ENCODE results near the gene TMEM132C. TPM values are rescaled to one million over a fixed set of nuclear protein-coding genes. Genes with fewer than 3 reads are reported as not detected.

TMEM132C gene
- polyA plus RNA-seq, 1 of the 3 experiments (the other 2 are of a cell fraction), result not detected

- DNase-seq, result no peak
- CTCF ChIA-PET, result interaction anchor here (1.1 kb wide), 1 partner anchor 38 kb away, joined by 3 read pairs; no protein-coding TSS in a partner anchor
- no peaks in the 10 kb centered on the region for H3K36me3 ChIP-seq (replicated peaks in 1 of 2; ENCODE audit: control insufficient read depth in 1 of 2, insufficient read depth in 2 of 2, low read length in 1 of 2)
- H3K4me2 ChIP-seq, result no peak overlapping the region
- H3K9ac ChIP-seq, result no peak overlapping the region
- no peaks in the 10 kb centered on the region for H3K9me3 ChIP-seq
- H3K9me2 ChIP-seq, result no peaks in the 10 kb centered on the region
- no peaks in the 10 kb centered on the region for H3K79me2 ChIP-seq (ENCODE audit: insufficient read depth)
- no peaks in the 10 kb centered on the region for H3F3A ChIP-seq (replicated peaks; ENCODE audit: insufficient read depth)
- no peak overlapping the region for H2AFZ ChIP-seq (ENCODE audit: low read depth)
- no peaks in the 10 kb centered on the region for H3K27me3 ChIP-seq (ENCODE audit: insufficient read depth)
- POLR2A ChIA-PET, result no interaction called here
- WGBS (ENCODE audit: low lambda C conversion rate), result 17% methylated on average over 2 of the region's 3 CpGs
- H3K4me3 ChIP-seq (ENCODE audit: low read depth in 2 of 2, low read length in 1 of 2), result no peak overlapping the region
- H3K27ac ChIP-seq (ENCODE audit: low read depth in 2 of 2, low read length in 1 of 2), result no peak overlapping the region
- TF ChIP-seq FOSL2 (IDR thresholded peaks at IDR 0.05; ENCODE audit: borderline replicate concordance, low read depth), result no peak
- TF ChIP-seq EZH2phosphoT487 (IDR thresholded peaks at IDR 0.05; ENCODE audit: borderline replicate concordance, low read depth), result no peak
- TF ChIP-seq GABPA (IDR thresholded peaks at IDR 0.05; ENCODE audit: low read depth), result no peak
- no peak for TF ChIP-seq ZBTB33 (IDR thresholded peaks at IDR 0.05; ENCODE audit: borderline replicate concordance, low read depth)
- TF ChIP-seq MXI1 (IDR thresholded peaks at IDR 0.05; ENCODE audit: low read depth, low read length), result no peak
- TF ChIP-seq FOXM1 (IDR thresholded peaks at IDR 0.05; ENCODE audit: low read depth), result no peak
- no peak for TF ChIP-seq GATA2 (CRISPR knock-in tag; IDR thresholded peaks at IDR 0.05)
- no peak for TF ChIP-seq JUND (IDR thresholded peaks at IDR 0.05)
- no peak for TF ChIP-seq FOXJ3 (CRISPR knock-in tag; IDR thresholded peaks at IDR 0.05)
- no peaks in the 10 kb centered on the region for H4K20me1 ChIP-seq (ENCODE audit: insufficient read depth)
- no peaks in the 10 kb centered on the region for H3K4me1 ChIP-seq (ENCODE audit: control insufficient read depth in 1 of 2, insufficient read depth in 2 of 2, low read depth in 1 of 2, low read length in 1 of 2)
These were observed 487.3 kb downstream of the TMEM132C start for GRCh38 chr12:128754275-128754674.

- Histone ChIP-seq H3K4me2 (no peak overlapping the region), H2AFZ (ENCODE audit: low read depth) (no peak overlapping the region), H4K20me1 (ENCODE audit: insufficient read depth) (no peaks in the 10 kb centered on the region), H3K9me2 (no peaks in the 10 kb centered on the region), H3K79me2 (ENCODE audit: insufficient read depth) (no peaks in the 10 kb centered on the region), H3F3A (replicated peaks; ENCODE audit: insufficient read depth) (no peaks in the 10 kb centered on the region), H3K27me3 (ENCODE audit: insufficient read depth) (no peaks in the 10 kb centered on the region), H3K4me3 (ENCODE audit: low read depth in 2 of 2, low read length in 1 of 2) (no peak overlapping the region), H3K4me1 (ENCODE audit: control insufficient read depth in 1 of 2, insufficient read depth in 2 of 2, low read depth in 1 of 2, low read length in 1 of 2) (no peaks in the 10 kb centered on the region), H3K27ac (ENCODE audit: low read depth in 2 of 2, low read length in 1 of 2) (no peak overlapping the region), H3K9me3 (no peaks in the 10 kb centered on the region), H3K36me3 (replicated peaks in 1 of 2; ENCODE audit: control insufficient read depth in 1 of 2, insufficient read depth in 2 of 2, low read length in 1 of 2) (no peaks in the 10 kb centered on the region), H3K9ac (no peak overlapping the region)
- TF ChIP-seq NRF1 (IDR thresholded peaks at IDR 0.05; ENCODE audit: low read depth, low read length), result no peak
- no peak for TF ChIP-seq FOXJ3 (CRISPR knock-in tag; IDR thresholded peaks at IDR 0.05)
- TF ChIP-seq FOXM1 (IDR thresholded peaks at IDR 0.05; ENCODE audit: low read depth), result no peak
- no peak for TF ChIP-seq FOSL2 (IDR thresholded peaks at IDR 0.05; ENCODE audit: borderline replicate concordance, low read depth)
- TF ChIP-seq, protein P1, sequence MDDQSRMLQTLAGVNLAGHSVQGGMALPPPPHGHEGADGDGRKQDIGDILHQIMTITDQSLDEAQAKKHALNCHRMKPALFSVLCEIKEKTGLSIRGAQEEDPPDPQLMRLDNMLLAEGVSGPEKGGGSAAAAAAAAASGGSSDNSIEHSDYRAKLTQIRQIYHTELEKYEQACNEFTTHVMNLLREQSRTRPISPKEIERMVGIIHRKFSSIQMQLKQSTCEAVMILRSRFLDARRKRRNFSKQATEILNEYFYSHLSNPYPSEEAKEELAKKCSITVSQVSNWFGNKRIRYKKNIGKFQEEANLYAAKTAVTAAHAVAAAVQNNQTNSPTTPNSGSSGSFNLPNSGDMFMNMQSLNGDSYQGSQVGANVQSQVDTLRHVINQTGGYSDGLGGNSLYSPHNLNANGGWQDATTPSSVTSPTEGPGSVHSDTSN (IDR thresholded peaks at IDR 0.05), result no peak
- ChIA-PET CTCF (no interaction called here), POLR2A (no interaction called here)
- DNase-seq, result no peak
- WGBS (ENCODE audit: low lambda C conversion rate), result 16% methylated on average over 4 of the region's 4 CpGs
These were observed 488.6 kb downstream of the TMEM132C start for GRCh38 chr12:128755566-128755965.

Small RNAs within 50 kb of the gene (small RNA-seq; reads per million reads assigned to genes)
- gene MIR3612 (0 reads per million in 7 experiments), gene MIR4419B (0 reads per million in 7 experiments)

Measured in SK-N-SH (cell line).